Right cardiac atrium (tissue), 5 donors: Measurements from ENCODE around the gene SPIRE1. TPM values are rescaled to one million over a fixed set of nuclear protein-coding genes. Genes with fewer than 3 reads are reported as not detected.

ENCODE experiments used
- ATAC-seq, 2 donors: fragments of 200-7000 bp; cut with Tn5 transposase; one replicate each; pipeline versions ENCODE4 v1.8.0 to v1.9.1; 2020; ENCODE audit warnings: moderate library complexity in 2 of 2, mild to moderate bottlenecking in 1 of 2
- DNase-seq, 3 donors: peaks; one replicate each; pipeline ENCODE4 v3.0.0-alpha.2; 2020
- H3K27ac ChIP-seq: one replicate; pipeline ENCODE4 v1.5.1; 2013; ENCODE audit warnings: mild to moderate bottlenecking, low read length, control low read depth, moderate library complexity
- H3K27me3 ChIP-seq: one replicate; pipeline ENCODE4 v1.6.1; 2013; ENCODE audit not compliant: control insufficient read depth, insufficient read depth
- H3K4me1 ChIP-seq: one replicate; pipeline ENCODE4 v1.6.1; 2013; ENCODE audit warnings: low read length; ENCODE audit not compliant: control insufficient read depth, insufficient read depth
- H3K4me3 ChIP-seq: one replicate; pipeline ENCODE4 v1.5.1; 2013; ENCODE audit warnings: low read length, control low read depth
- H3K9me3 ChIP-seq: one replicate; pipeline ENCODE4 v1.6.1; 2013; ENCODE audit warnings: low read length; ENCODE audit not compliant: control insufficient read depth
- WGBS: extraction: QIAGEN DNeasy Blood & Tissue Kit; methylation state at CpG from one replicate; pipeline ENCODE4 v1.1.7; 2013; 5-methylcytosine and 5-hydroxymethylcytosine counted together
- intact Hi-C, 4 donors: fragments of 100-400 bp; cut with DNase I; formaldehyde crosslinking; loops; one replicate each; pipeline versions ENCODE4 v1.11.0 to v1.14.0; 2022 to 2023
- polyA plus RNA-seq: library from polyadenylated mRNA; stranded (reverse); fragments of 200-250 nt; gene quantifications from one replicate; pipeline ENCODE4 v1.2.3, GENCODE V29; 2013
- total RNA-seq, 4 donors: library from RNA; stranded (reverse); fragmentation: NEBNext Ultra II Directional; extraction: Animal tissue kit (Norgen Biotek cat#: 25700); gene quantifications; one replicate each; pipeline ENCODE4 v1.2.1, GENCODE V29; 2021
- donor health status: healthy with polysubstance abuse.
- donor health status: DM: no; HTN: yes; CAD: no.
- donor health status: DM: no; HTN: no; CAD: no.
- donor health status: DM: no; HTN: yes; CAD: no; lungs with severe emphysema.
- donor health status: DM: yes; HTN: yes; CAD: no.

The SPIRE1 gene
- total and polyA plus RNA-seq, 5 donors, result 9.5 to 41.9 (median 35.4) TPM

- no peak overlapping the region for H3K4me3 ChIP-seq
- no peaks in the 10 kb centered on the region for H3K4me1 ChIP-seq
- no peaks in the 10 kb centered on the region for H3K9me3 ChIP-seq
- no peak for ATAC-seq
- WGBS, result 76% methylated on average over 9 of the region's 9 CpGs
- DNase-seq, result peak in 1 of 3 donors; percentile 44
- no peaks in the 10 kb centered on the region for H3K27me3 ChIP-seq
- H3K27ac ChIP-seq, result no peak overlapping the region
- intact Hi-C loops, result no loop called here
Measured at GRCh38 chr18:12410081-12410481, 247.8 kb downstream of the SPIRE1 start.

GRCh38 chr18:12409469-12409868, 248.4 kb downstream of the SPIRE1 start:
- intact Hi-C loops, result loop anchor here in 1 of 4 donors (5.0 kb wide), 1 partner anchor 248 kb away; the partner anchor contains the start of gene SPIRE1
- Histone ChIP-seq H3K9me3 (no peaks in the 10 kb centered on the region), H3K27ac (no peak overlapping the region), H3K4me1 (no peaks in the 10 kb centered on the region), H3K4me3 (no peak overlapping the region), H3K27me3 (no peaks in the 10 kb centered on the region)
- ATAC-seq (no peak), DNase-seq (no peak)
- 81% methylated on average over 3 of the region's 3 CpGs for WGBS

GRCh38 chr18:12408247-12408869, 249.5 kb downstream of the SPIRE1 start:
- Histone ChIP-seq H3K9me3 (no peaks in the 10 kb centered on the region), H3K27me3 (no peaks in the 10 kb centered on the region), H3K4me1 (no peaks in the 10 kb centered on the region), H3K4me3 (peak overlapping the region; percentile 76), H3K27ac (peak overlapping the region; percentile 77)
- ATAC-seq (no peak), DNase-seq (no peak)
- WGBS, result 5% methylated on average over 32 of the region's 32 CpGs
- intact Hi-C loops, result loop anchor here in 1 of 4 donors (5.0 kb wide), 1 partner anchor 249 kb away; the partner anchor contains the start of gene SPIRE1

- 79% methylated on average over 19 of the region's 19 CpGs for WGBS
- no peak overlapping the region for H3K27ac ChIP-seq
- H3K4me3 ChIP-seq, result no peak overlapping the region
- H3K9me3 ChIP-seq, result no peaks in the 10 kb centered on the region
- DNase-seq, result no peak
- no peaks in the 10 kb centered on the region for H3K4me1 ChIP-seq
- ATAC-seq, result no peak
- H3K27me3 ChIP-seq, result no peaks in the 10 kb centered on the region
- intact Hi-C loops, result loop anchor here in 1 of 4 donors (5.0 kb wide), 1 partner anchor 251 kb away; the partner anchor contains the start of gene SPIRE1
Measured at GRCh38 chr18:12406371-12407111, 251.4 kb downstream of the SPIRE1 start.

- Histone ChIP-seq H3K4me3 (no peak overlapping the region), H3K27me3 (no peaks in the 10 kb centered on the region), H3K9me3 (no peaks in the 10 kb centered on the region), H3K27ac (no peak overlapping the region), H3K4me1 (no peaks in the 10 kb centered on the region)
- 86% methylated on average over 3 of the region's 3 CpGs for WGBS
- no peak for ATAC-seq
- intact Hi-C loops, result loop anchor here in 1 of 4 donors (5.0 kb wide), 1 partner anchor 252 kb away; the partner anchor contains the start of gene SPIRE1
- no peak for DNase-seq
Measured at GRCh38 chr18:12405066-12405465, 252.8 kb downstream of the SPIRE1 start.

GRCh38 chr18:12403601-12404506, 254.1 kb downstream of the SPIRE1 start:
- no peak overlapping the region for H3K4me3 ChIP-seq
- H3K4me1 ChIP-seq, result no peaks in the 10 kb centered on the region
- no peaks in the 10 kb centered on the region for H3K27me3 ChIP-seq
- intact Hi-C loops, result no loop called here
- 53% methylated on average over 6 of the region's 6 CpGs for WGBS
- H3K27ac ChIP-seq, result no peak overlapping the region
- no peak for ATAC-seq
- H3K9me3 ChIP-seq, result no peaks in the 10 kb centered on the region
- no peak for DNase-seq

GRCh38 chr18:12401881-12402280, 256.0 kb downstream of the SPIRE1 start:
- ATAC-seq, result no peak
- H3K9me3 ChIP-seq, result no peaks in the 10 kb centered on the region
- H3K4me1 ChIP-seq, result no peaks in the 10 kb centered on the region
- intact Hi-C loops, result no loop called here
- no peak overlapping the region for H3K4me3 ChIP-seq
- no peaks in the 10 kb centered on the region for H3K27me3 ChIP-seq
- DNase-seq, result no peak
- WGBS, result 75% methylated on average over 9 of the region's 9 CpGs
- no peak overlapping the region for H3K27ac ChIP-seq

- intact Hi-C loops, result no loop called here
- ATAC-seq (no peak), DNase-seq (no peak)
- H3K4me1 ChIP-seq, result no peaks in the 10 kb centered on the region
- H3K4me3 ChIP-seq, result no peak overlapping the region
- H3K27me3 ChIP-seq, result no peaks in the 10 kb centered on the region
- no peaks in the 10 kb centered on the region for H3K9me3 ChIP-seq
- H3K27ac ChIP-seq, result no peak overlapping the region
- 96% methylated on average over 5 of the region's 5 CpGs for WGBS
Measured at GRCh38 chr18:12399231-12399630, 258.7 kb downstream of the SPIRE1 start.

GRCh38 chr18:12398625-12399024, 259.3 kb downstream of the SPIRE1 start:
- Histone ChIP-seq H3K4me3 (no peak overlapping the region), H3K9me3 (no peaks in the 10 kb centered on the region), H3K4me1 (no peaks in the 10 kb centered on the region), H3K27ac (no peak overlapping the region), H3K27me3 (no peaks in the 10 kb centered on the region)
- intact Hi-C loops, result no loop called here
- ATAC-seq (no peak), DNase-seq (no peak)
- 67% methylated on average over 5 of the region's 5 CpGs for whole genome bisulfite sequencing

- no peaks in the 10 kb centered on the region for H3K9me3 ChIP-seq
- no peaks in the 10 kb centered on the region for H3K27me3 ChIP-seq
- H3K4me1 ChIP-seq, result no peaks in the 10 kb centered on the region
- ATAC-seq (no peak), DNase-seq (no peak)
- intact Hi-C loops, result no loop called here
- 88% methylated on average over 6 of the region's 6 CpGs for WGBS
- no peak overlapping the region for H3K27ac ChIP-seq
- no peak overlapping the region for H3K4me3 ChIP-seq
Measured at GRCh38 chr18:12397793-12398192, 260.1 kb downstream of the SPIRE1 start.
